ENCODE results near the gene KLF1. TPM values are rescaled to one million over a fixed set of nuclear protein-coding genes. Genes with fewer than 3 reads are reported as not detected.

Gene KLF1
- polyA plus RNA-seq, 2 of the 4 experiments (the other 2 are of a cell fraction), result not detected

DNA sequence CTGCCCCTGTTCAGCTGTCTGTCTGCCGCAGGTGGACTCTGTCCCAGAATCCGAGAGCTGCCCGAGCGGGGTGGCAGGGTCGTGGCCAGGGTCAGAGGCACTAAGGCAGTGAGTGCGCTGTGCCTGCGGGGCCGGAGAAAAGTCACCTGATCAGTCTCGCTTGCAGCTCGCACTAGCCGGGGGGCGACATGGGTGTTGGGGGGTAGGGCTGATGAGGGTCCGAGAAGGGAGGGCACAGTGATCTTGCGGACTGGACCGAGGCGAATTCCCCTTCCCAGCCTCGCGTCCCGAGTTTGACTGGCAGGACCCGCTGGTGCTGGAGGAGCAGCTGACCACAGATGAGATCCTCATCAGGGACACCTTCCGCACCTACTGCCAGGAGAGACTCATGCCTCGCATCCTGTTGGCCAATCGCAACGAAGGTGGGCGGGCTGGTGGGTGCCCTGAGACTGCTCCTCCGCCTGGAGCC lies 4.6 kb upstream of the KLF1 start:
- TF ChIP-seq, protein P1, sequence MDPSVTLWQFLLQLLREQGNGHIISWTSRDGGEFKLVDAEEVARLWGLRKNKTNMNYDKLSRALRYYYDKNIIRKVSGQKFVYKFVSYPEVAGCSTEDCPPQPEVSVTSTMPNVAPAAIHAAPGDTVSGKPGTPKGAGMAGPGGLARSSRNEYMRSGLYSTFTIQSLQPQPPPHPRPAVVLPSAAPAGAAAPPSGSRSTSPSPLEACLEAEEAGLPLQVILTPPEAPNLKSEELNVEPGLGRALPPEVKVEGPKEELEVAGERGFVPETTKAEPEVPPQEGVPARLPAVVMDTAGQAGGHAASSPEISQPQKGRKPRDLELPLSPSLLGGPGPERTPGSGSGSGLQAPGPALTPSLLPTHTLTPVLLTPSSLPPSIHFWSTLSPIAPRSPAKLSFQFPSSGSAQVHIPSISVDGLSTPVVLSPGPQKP (IDR thresholded peaks at IDR 0.05; ENCODE audit: low read depth, low read length), result no peak
- TF ChIP-seq HDAC2 (IDR thresholded peaks at IDR 0.05) (no peak), POLR2AphosphoS2 (conservative IDR thresholded peaks at IDR 0.05; ENCODE audit: low read length) (no peak), HOXA7 (CRISPR knock-in tag; IDR thresholded peaks at IDR 0.05) (no peak), PHF8 (IDR thresholded peaks at IDR 0.05; ENCODE audit: borderline replicate concordance, low read depth) (no peak), EP300 (IDR thresholded peaks at IDR 0.05) (no peak), CBX2 (IDR thresholded peaks at IDR 0.05; ENCODE audit: borderline replicate concordance, low read depth) (no peak), JUN (IDR thresholded peaks at IDR 0.05) (no peak), MAZ (IDR thresholded peaks at IDR 0.05; ENCODE audit: borderline replicate concordance, low read depth, low read length) (no peak), ZNF302 (CRISPR knock-in tag; IDR thresholded peaks at IDR 0.05) (no peak), TFCP2L1 (CRISPR knock-in tag; IDR thresholded peaks at IDR 0.05) (no peak), FOXS1 (CRISPR knock-in tag; IDR thresholded peaks at IDR 0.05) (no peak)
- TF ChIP-seq, protein P2, sequence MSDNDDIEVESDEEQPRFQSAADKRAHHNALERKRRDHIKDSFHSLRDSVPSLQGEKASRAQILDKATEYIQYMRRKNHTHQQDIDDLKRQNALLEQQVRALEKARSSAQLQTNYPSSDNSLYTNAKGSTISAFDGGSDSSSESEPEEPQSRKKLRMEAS (IDR thresholded peaks at IDR 0.05), result no peak
- DNase-seq (ENCODE audit: low read depth in 1 of 2, low spot score in 1 of 2), result no peak
- POLR2A ChIA-PET, result interaction anchor here (0.7 to 1.8 kb wide), 4 partner anchors 10 to 42 kb away, joined by 3 to 8 read pairs (median 3); partner anchors contain the start of genes DNASE2, FARSA and SYCE2
- 60% methylated on average over 1 of the region's 26 CpGs for WGBS (ENCODE audit: missing lambda C conversion rate)
- CTCF ChIA-PET, result interaction anchor here (0.6 to 1.5 kb wide), 3 partner anchors 74 to 1595 kb away, joined by 3 to 6 read pairs (median 4); no protein-coding TSS in a partner anchor
- Histone ChIP-seq H3K9me3 (no peaks in the 10 kb centered on the region), H3K4me2 (peak overlapping the region; percentile 84), H3K4me3 (peak overlapping the region; percentile 93), H3K27ac (peak overlapping the region; percentile 49 to 79; a peak in 4 of 6 replicates), H3K4me1 (peaks cover 3% of the 10 kb centered on the region; the same call in 1 of the 3 replicates)
- ATAC-seq, result no peak; a peak in 1 of 6 replicates
- FAIRE-seq, result no peak

DNA sequence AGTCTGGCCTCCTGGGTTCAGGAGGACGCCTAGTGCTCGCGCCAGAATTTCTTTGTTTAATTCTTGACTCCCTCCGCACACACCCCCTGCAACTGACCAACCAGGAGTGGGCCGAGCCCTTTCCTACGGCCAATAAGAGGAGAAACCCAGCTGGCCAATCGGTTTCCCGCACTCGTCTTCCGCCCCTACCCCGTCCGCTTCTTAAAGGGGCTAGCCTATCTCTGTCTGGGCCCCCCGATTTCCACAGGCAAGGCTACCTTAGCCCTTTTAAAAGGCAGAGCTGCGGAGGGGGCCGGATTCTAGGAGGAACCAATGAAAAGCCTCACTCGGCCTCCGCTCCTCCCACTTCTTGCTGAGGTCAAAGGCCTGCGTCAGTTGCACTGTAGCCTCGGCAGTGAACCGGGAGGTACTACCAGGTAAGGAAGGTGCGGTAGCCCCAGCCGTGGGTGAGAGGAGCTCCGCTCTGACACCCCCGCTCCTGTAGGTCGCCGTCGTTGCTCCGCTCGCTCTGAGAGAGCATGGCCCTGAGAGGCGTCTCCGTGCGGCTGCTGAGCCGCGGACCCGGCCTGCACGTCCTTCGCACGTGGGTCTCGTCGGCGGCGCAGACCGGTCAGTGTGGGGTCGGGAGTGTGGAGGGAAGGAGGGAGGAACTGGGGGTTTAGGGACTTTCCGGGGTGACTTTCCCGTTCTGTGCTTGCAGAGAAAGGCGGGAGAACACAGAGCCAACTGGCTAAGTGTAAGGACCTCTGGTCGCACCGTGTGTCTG lies 4.0 kb upstream of the KLF1 start, which contains the start of gene GCDH:
Gene GCDH (plus strand): TSS at position 374 of the 766 bp plus-strand sequence. CDS start 145 bp downstream, at position 519.
- Histone ChIP-seq H3K9me3 (no peaks in the 10 kb centered on the region), H3K4me3 (peak within 1 kb of the TSS; percentile 93), H3K27ac (peak within 1 kb of the TSS; percentile 49 to 79; a peak in 4 of 6 replicates), H3K4me1 (peaks cover 3% of the 10 kb centered on the region; the same call in 1 of the 3 replicates), H3K4me2 (peak within 1 kb of the TSS; percentile 94)
- POLR2A ChIA-PET, result interaction anchor here (0.6 to 1.8 kb wide), 5 partner anchors 9 to 54 kb away, joined by 3 to 8 read pairs (median 3); partner anchors contain the start of genes DNASE2, FARSA and SYCE2
- FAIRE-seq (no peak), ATAC-seq (peak; percentile 97), DNase-seq (ENCODE audit: low read depth in 1 of 2, low spot score in 1 of 2) (peak; percentile 93 to 97)
- peak; percentile 79 for TF ChIP-seq KDM5A (IDR thresholded peaks at IDR 0.05)
- TF ChIP-seq JUN (IDR thresholded peaks at IDR 0.05), result peak; percentile 43 to 80; a peak in 4 of 5 replicates
- no peak for TF ChIP-seq EHMT2 (IDR thresholded peaks at IDR 0.05; ENCODE audit: low read depth)
- peak; percentile 46 for TF ChIP-seq POLR2A (IDR thresholded peaks at IDR 0.05; ENCODE audit: low read length)
- no peak for TF ChIP-seq RAD21 (conservative IDR thresholded peaks at IDR 0.05 in 1 of 2, IDR thresholded peaks at IDR 0.05 in 1 of 2)
- TF ChIP-seq, protein P3, sequence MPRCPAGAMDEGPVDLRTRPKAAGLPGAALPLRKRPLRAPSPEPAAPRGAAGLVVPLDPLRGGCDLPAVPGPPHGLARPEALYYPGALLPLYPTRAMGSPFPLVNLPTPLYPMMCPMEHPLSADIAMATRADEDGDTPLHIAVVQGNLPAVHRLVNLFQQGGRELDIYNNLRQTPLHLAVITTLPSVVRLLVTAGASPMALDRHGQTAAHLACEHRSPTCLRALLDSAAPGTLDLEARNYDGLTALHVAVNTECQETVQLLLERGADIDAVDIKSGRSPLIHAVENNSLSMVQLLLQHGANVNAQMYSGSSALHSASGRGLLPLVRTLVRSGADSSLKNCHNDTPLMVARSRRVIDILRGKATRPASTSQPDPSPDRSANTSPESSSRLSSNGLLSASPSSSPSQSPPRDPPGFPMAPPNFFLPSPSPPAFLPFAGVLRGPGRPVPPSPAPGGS (IDR thresholded peaks at IDR 0.05), result no peak
- no peak for TF ChIP-seq NFE2L2 (conservative IDR thresholded peaks at IDR 0.05; ENCODE audit: low read length)
- TF ChIP-seq, protein P4, sequence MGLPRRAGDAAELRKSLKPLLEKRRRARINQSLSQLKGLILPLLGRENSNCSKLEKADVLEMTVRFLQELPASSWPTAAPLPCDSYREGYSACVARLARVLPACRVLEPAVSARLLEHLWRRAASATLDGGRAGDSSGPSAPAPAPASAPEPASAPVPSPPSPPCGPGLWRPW (IDR thresholded peaks at IDR 0.05), result no peak
- no peak for TF ChIP-seq CHD4 (IDR thresholded peaks at IDR 0.05; ENCODE audit: borderline replicate concordance)
- TF ChIP-seq NPAS2 (CRISPR knock-in tag; IDR thresholded peaks at IDR 0.05; ENCODE audit: borderline replicate concordance), result no peak
- peak; percentile 45; the same call in 1 of the 2 replicates for TF ChIP-seq PHF8 (IDR thresholded peaks at IDR 0.05; ENCODE audit: borderline replicate concordance, low read depth)
- TF ChIP-seq, protein P5, sequence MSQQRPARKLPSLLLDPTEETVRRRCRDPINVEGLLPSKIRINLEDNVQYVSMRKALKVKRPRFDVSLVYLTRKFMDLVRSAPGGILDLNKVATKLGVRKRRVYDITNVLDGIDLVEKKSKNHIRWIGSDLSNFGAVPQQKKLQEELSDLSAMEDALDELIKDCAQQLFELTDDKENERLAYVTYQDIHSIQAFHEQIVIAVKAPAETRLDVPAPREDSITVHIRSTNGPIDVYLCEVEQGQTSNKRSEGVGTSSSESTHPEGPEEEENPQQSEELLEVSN (IDR thresholded peaks at IDR 0.05; ENCODE audit: borderline replicate concordance, low read depth), result peak; percentile 79
- no peak for TF ChIP-seq CBX8 (IDR thresholded peaks at IDR 0.05)
- TF ChIP-seq, protein P6, sequence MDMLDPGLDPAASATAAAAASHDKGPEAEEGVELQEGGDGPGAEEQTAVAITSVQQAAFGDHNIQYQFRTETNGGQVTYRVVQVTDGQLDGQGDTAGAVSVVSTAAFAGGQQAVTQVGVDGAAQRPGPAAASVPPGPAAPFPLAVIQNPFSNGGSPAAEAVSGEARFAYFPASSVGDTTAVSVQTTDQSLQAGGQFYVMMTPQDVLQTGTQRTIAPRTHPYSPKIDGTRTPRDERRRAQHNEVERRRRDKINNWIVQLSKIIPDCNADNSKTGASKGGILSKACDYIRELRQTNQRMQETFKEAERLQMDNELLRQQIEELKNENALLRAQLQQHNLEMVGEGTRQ (IDR thresholded peaks at IDR 0.05), result no peak
- TF ChIP-seq MYC (IDR thresholded peaks at IDR 0.05; ENCODE audit: borderline replicate concordance, low read length), result no peak
- TF ChIP-seq, protein P2 (IDR thresholded peaks at IDR 0.05), result peak; percentile 82
- no peak for TF ChIP-seq SMC3 (IDR thresholded peaks at IDR 0.05)
- peak; percentile 83; the same call in 1 of the 2 replicates for TF ChIP-seq MAZ (IDR thresholded peaks at IDR 0.05; ENCODE audit: borderline replicate concordance, low read depth, low read length)
- TF ChIP-seq HDAC2 (IDR thresholded peaks at IDR 0.05), result no peak
- TF ChIP-seq ZNF302 (CRISPR knock-in tag; IDR thresholded peaks at IDR 0.05), result no peak
- no peak for TF ChIP-seq ZC3H11A (IDR thresholded peaks at IDR 0.05)
- no peak for TF ChIP-seq HEYL (CRISPR knock-in tag; IDR thresholded peaks at IDR 0.05)
- CTCF ChIA-PET, result interaction anchor here (0.6 to 1.5 kb wide), 5 partner anchors 9 to 1596 kb away, joined by 3 to 6 read pairs (median 4); partner anchors contain the start of gene DNASE2
- 3% methylated on average over 36 of the region's 49 CpGs for WGBS (ENCODE audit: missing lambda C conversion rate)
